ENCODE data around the gene EML6. TPM values are rescaled to one million over a fixed set of nuclear protein-coding genes. Genes with fewer than 3 reads are reported as not detected.

EML6 gene
- total RNA-seq, 1 experiment from 2014 or later = 1.5 TPM

DNA sequence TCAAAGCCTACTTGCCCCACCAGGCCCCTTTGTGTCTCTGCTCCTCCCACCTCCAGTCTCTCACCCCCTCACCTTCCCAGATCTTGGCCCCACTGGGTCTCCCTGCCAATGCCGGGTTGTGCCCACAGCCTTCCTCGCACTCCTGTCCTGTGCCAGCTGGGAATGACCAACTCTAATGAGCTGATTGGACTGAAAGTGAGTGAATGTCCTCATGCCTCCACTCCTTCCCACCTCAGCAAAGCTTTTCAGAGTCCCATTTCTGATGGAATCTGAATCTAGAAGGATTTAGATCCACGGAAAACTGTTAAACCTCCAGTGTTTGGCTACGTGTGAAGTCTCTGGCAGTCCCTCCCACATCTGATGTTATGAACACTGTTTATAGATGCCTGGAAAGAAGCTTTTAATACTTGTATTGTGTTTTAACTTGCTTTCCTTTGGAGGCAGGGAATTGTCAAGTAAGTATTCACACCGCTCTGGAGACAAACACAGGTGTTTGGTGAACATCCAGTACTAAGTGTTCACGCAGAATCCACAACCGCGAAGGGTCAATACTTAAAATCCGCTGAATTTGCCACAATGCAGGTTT lies 222.9 kb downstream of the EML6 start:
- Histone ChIP-seq H3K4ac (ENCODE audit: low read depth, low read length) (no peak overlapping the region), H3K18ac (ENCODE audit: insufficient read length, low read depth, low read length) (no peak overlapping the region), H3K4me2 (ENCODE audit: insufficient read depth, insufficient read length, low read length) (no peak overlapping the region), H4K20me1 (ENCODE audit: control insufficient read depth, insufficient read depth, insufficient read length) (no peaks in the 10 kb centered on the region), H3T11ph (ENCODE audit: low read length) (no peak overlapping the region), H4K91ac (ENCODE audit: insufficient read length, low read depth, low read length) (no peak overlapping the region), H4K5ac (ENCODE audit: insufficient read length, low read depth, low read length) (no peak overlapping the region), H2AK5ac (ENCODE audit: insufficient read length, low read length) (no peak overlapping the region), H3K9ac (ENCODE audit: extremely low read depth, insufficient read length, low read length) (no peak overlapping the region), H2BK20ac (ENCODE audit: low read depth, low read length, poor library complexity, severe bottlenecking) (no peak overlapping the region), H3K23me2 (ENCODE audit: insufficient read length, low read depth, low read length, poor library complexity, severe bottlenecking) (no peaks in the 10 kb centered on the region), H3K9me3 (ENCODE audit: control insufficient read depth, low read depth, low read length) (no peaks in the 10 kb centered on the region), H3K56ac (ENCODE audit: insufficient read length, low read depth, low read length) (no peak overlapping the region), H4K8ac (replicated peaks; ENCODE audit: insufficient read length, low read depth, low read length) (no peak overlapping the region), H3K27ac (ENCODE audit: insufficient read length, low read depth, low read length) (no peak overlapping the region), H3K79me1 (ENCODE audit: insufficient read depth, low read depth, low read length, poor library complexity, severe bottlenecking) (no peaks in the 10 kb centered on the region), H3K14ac (ENCODE audit: insufficient read depth, low read length) (no peak overlapping the region), H2BK120ac (ENCODE audit: low read depth, low read length, poor library complexity, severe bottlenecking) (no peak overlapping the region), H2BK15ac (ENCODE audit: low read depth, low read length) (no peak overlapping the region), H2BK12ac (ENCODE audit: insufficient read length, low read depth, low read length) (no peak overlapping the region), H3K4me1 (ENCODE audit: insufficient read depth, low read length) (no peaks in the 10 kb centered on the region), H2AFZ (ENCODE audit: low read length) (no peak overlapping the region), H2BK5ac (ENCODE audit: insufficient read length, low read length) (no peak overlapping the region), H3K23ac (ENCODE audit: insufficient read length, low read depth, low read length) (no peak overlapping the region), H3K79me2 (ENCODE audit: insufficient read depth, low read length) (no peaks in the 10 kb centered on the region), H3K27me3 (ENCODE audit: insufficient read depth, low read length) (no peaks in the 10 kb centered on the region; the same call in 1 of the 2 replicates)
- Mint-ChIP-seq H3K27me3 (ENCODE audit: low read depth) (peaks cover 2% of the 10 kb centered on the region), H3K9me3 (peaks cover 4% of the 10 kb centered on the region in 2 experiments), H3K36me3 (ENCODE audit: insufficient read depth in 1 of 3, low read depth in 3 of 3) (peaks cover 3 to 4% (median 4%) of the 10 kb centered on the region in 3 experiments; a peak in 6 of 7 replicates), H3K4me3 (no peak overlapping the region; a peak in 2 of 5 replicates), H3K4me1 (peaks cover 12 to 14% of the 10 kb centered on the region in 2 experiments), H3K27ac (no peak overlapping the region; a peak in 1 of 7 replicates)
- no peak for DNase-seq
- no CpG with 5 or more reads among the region's 9 CpGs for WGBS (ENCODE audit: extremely low coverage, insufficient read length, low lambda C conversion rate)
- TF ChIP-seq, protein P1, sequence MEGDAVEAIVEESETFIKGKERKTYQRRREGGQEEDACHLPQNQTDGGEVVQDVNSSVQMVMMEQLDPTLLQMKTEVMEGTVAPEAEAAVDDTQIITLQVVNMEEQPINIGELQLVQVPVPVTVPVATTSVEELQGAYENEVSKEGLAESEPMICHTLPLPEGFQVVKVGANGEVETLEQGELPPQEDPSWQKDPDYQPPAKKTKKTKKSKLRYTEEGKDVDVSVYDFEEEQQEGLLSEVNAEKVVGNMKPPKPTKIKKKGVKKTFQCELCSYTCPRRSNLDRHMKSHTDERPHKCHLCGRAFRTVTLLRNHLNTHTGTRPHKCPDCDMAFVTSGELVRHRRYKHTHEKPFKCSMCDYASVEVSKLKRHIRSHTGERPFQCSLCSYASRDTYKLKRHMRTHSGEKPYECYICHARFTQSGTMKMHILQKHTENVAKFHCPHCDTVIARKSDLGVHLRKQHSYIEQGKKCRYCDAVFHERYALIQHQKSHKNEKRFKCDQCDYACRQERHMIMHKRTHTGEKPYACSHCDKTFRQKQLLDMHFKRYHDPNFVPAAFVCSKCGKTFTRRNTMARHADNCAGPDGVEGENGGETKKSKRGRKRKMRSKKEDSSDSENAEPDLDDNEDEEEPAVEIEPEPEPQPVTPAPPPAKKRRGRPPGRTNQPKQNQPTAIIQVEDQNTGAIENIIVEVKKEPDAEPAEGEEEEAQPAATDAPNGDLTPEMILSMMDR (conservative IDR thresholded peaks at IDR 0.05) = no peak
